Lung (tissue), 12 donors: ENCODE results near the gene PDGFD. TPM values are rescaled to one million over a fixed set of nuclear protein-coding genes. Genes with fewer than 3 reads are reported as not detected.

Source experiments
- ATAC-seq: fragments of 200-7000 bp; cut with Tn5 transposase; one replicate; pipeline ENCODE4 v1.9.1; 2020; ENCODE audit warnings: moderate number of reproducible peaks; ENCODE audit not compliant: insufficient read depth, low FRiP score
- DNase-seq, 3 donors: peaks; one replicate each; pipeline ENCODE4 v3.0.0-alpha.2; 2013 to 2017
- H3K27ac ChIP-seq, 2 donors: one replicate each; pipeline ENCODE4 v1.5.1; 2013; ENCODE audit warnings: mild to moderate bottlenecking in 2 of 2, moderate library complexity in 2 of 2, control low read depth in 1 of 2, inconsistent platforms in 1 of 2, low read depth in 1 of 2, low read length in 1 of 2
- H3K27me3 ChIP-seq, 3 donors: one replicate each; pipeline ENCODE4 v1.5.1; 2013; ENCODE audit warnings: low read length in 2 of 3; ENCODE audit not compliant: control insufficient read depth in 3 of 3, insufficient read depth in 3 of 3
- H3K36me3 ChIP-seq, 4 donors: one replicate each; pipeline ENCODE4 v1.5.1; 2013; ENCODE audit warnings: low read length in 4 of 4, mild to moderate bottlenecking in 1 of 4, moderate library complexity in 1 of 4; ENCODE audit not compliant: control insufficient read depth in 4 of 4, insufficient read depth in 4 of 4
- H3K4me1 ChIP-seq, 5 donors: one replicate each; pipeline ENCODE4 v1.5.1; 2013; ENCODE audit warnings: low read length in 5 of 5, mild to moderate bottlenecking in 2 of 5, moderate library complexity in 1 of 5; ENCODE audit not compliant: control insufficient read depth in 5 of 5, insufficient read depth in 5 of 5
- H3K4me3 ChIP-seq: one replicate; pipeline ENCODE4 v1.5.1; 2013; ENCODE audit warnings: mild to moderate bottlenecking, control low read depth, moderate library complexity
- H3K9ac ChIP-seq, 2 donors: one replicate each; pipeline ENCODE4 v1.5.1; 2013; ENCODE audit warnings: low read length in 2 of 2, control low read depth in 1 of 2; ENCODE audit not compliant: insufficient read depth in 1 of 2
- H3K9me3 ChIP-seq, 4 donors: one replicate each; pipeline ENCODE4 v1.5.1; 2013; ENCODE audit warnings: low read length in 3 of 4, mild to moderate bottlenecking in 1 of 4, moderate library complexity in 1 of 4; ENCODE audit not compliant: control insufficient read depth in 4 of 4, insufficient read depth in 3 of 4
- CTCF ChIP-seq: IDR thresholded peaks from 2 replicates; pipeline ENCODE4 v1.5.1; 2012; ENCODE audit warnings: mild to moderate bottlenecking; ENCODE audit errors: control extremely low read depth, extremely low read depth
- WGBS, 2 donors: extraction: QIAGEN DNeasy Blood & Tissue Kit; methylation state at CpG; one replicate each; pipeline ENCODE4 v1.1.7; 2013; 5-methylcytosine and 5-hydroxymethylcytosine counted together
- polyA plus RNA-seq, 2 donors: library from polyadenylated mRNA; stranded (reverse); fragments of 200-250 nt; gene quantifications; one replicate each; pipeline ENCODE4 v1.2.1, GENCODE V29; 2013
- total RNA-seq, 2 donors: library from RNA; depleted of rRNA in 1 of 2; stranded (reverse); fragments of >200 nt in 1 of 2; gene quantifications; one replicate each; pipeline ENCODE4 v1.2.1, GENCODE V29; 2014 to 2021
- donor health status: control.
- donor health status: control.
- donor health status: Bipolar disorder and iron deficiency.
- donor health status: healthy.
- donor health status: DM: yes; HTN: yes; CAD: no.

The PDGFD gene
- total and polyA plus RNA-seq, 4 donors: 0.71 to 10.6 (median 1.4) TPM

- DNase-seq: no peak
Measured at GRCh38 chr11:103870821-103871309, 293.1 kb downstream of the PDGFD start.

GRCh38 chr11:103867481-103867880 is 296.5 kb downstream of the PDGFD start:
- 90 to 91% methylated on average over 4 of the region's 4 CpGs for WGBS, 2 donors
- no peak for TF ChIP-seq CTCF
- Histone ChIP-seq H3K36me3 (no peaks in the 10 kb centered on the region), H3K27me3 (no peaks in the 10 kb centered on the region), H3K27ac (no peak overlapping the region), H3K4me1 (peaks cover 0 to 4% (median 0%) of the 10 kb centered on the region in 5 donors), H3K9ac (no peak overlapping the region), H3K4me3 (no peak overlapping the region), H3K9me3 (peaks cover 0 to 2% (median 0%) of the 10 kb centered on the region in 4 donors)
- DNase-seq: no peak
- ATAC-seq: no peak

More at GRCh38 chr11:103870821-103871309, 293.1 kb downstream of the PDGFD start:
- no peaks in the 10 kb centered on the region for H3K9me3 ChIP-seq
- peaks cover 0 to 4% (median 0%) of the 10 kb centered on the region in 5 donors for H3K4me1 ChIP-seq
- H3K4me3 ChIP-seq: no peak overlapping the region
- H3K27ac ChIP-seq: no peak overlapping the region
- H3K9ac ChIP-seq: no peak overlapping the region
- H3K36me3 ChIP-seq: no peaks in the 10 kb centered on the region
- TF ChIP-seq CTCF: no peak
- no peaks in the 10 kb centered on the region for H3K27me3 ChIP-seq
- ATAC-seq: peak; percentile 81
- WGBS, 2 donors: 75 to 80% methylated on average over 7 of the region's 7 CpGs

GRCh38 chr11:103863497-103863896 is 300.4 kb downstream of the PDGFD start:
- WGBS, 2 donors: 91 to 98% methylated on average over 3 of the region's 3 CpGs
- Histone ChIP-seq H3K36me3 (no peaks in the 10 kb centered on the region), H3K9ac (no peak overlapping the region), H3K9me3 (peaks cover 0 to 2% (median 0%) of the 10 kb centered on the region in 4 donors), H3K4me1 (no peaks in the 10 kb centered on the region), H3K4me3 (no peak overlapping the region), H3K27ac (no peak overlapping the region), H3K27me3 (no peaks in the 10 kb centered on the region)
- no peak for TF ChIP-seq CTCF
- DNase-seq (no peak), ATAC-seq (no peak)

GRCh38 chr11:103862802-103863174 is 301.2 kb downstream of the PDGFD start:
- no peak for ATAC-seq
- no peak overlapping the region for H3K9ac ChIP-seq
- H3K4me3 ChIP-seq: no peak overlapping the region
- H3K27ac ChIP-seq: no peak overlapping the region
- WGBS, 2 donors: 88 to 90% methylated on average over 3 of the region's 3 CpGs
- TF ChIP-seq CTCF: no peak
- no peak for DNase-seq
- H3K9me3 ChIP-seq: peaks cover 0 to 2% (median 0%) of the 10 kb centered on the region in 4 donors
- no peaks in the 10 kb centered on the region for H3K27me3 ChIP-seq
- no peaks in the 10 kb centered on the region for H3K4me1 ChIP-seq
- no peaks in the 10 kb centered on the region for H3K36me3 ChIP-seq
